Endothelial cell (in vitro differentiated cells): ENCODE measurements around the gene CAND2. TPM values are rescaled to one million over a fixed set of nuclear protein-coding genes. Genes with fewer than 3 reads are reported as not detected.

Experiments used
- DNase-seq: peaks from one replicate; pipeline ENCODE4 v3.0.0; 2021; ENCODE audit warnings: low spot score
- H3K27ac Mint-ChIP-seq: one replicate; pipeline ENCODE4 v1.8.0; 2021; ENCODE audit warnings: mixed read lengths, inconsistent platforms; ENCODE audit not compliant: unreplicated experiment
- H3K27me3 Mint-ChIP-seq: one replicate; pipeline ENCODE4 v1.8.0; 2021; ENCODE audit warnings: mild to moderate bottlenecking, moderate library complexity, mixed read lengths, inconsistent platforms; ENCODE audit not compliant: unreplicated experiment
- H3K36me3 Mint-ChIP-seq: one replicate; pipeline ENCODE4 v1.8.0; 2021; ENCODE audit warnings: mild to moderate bottlenecking, low read depth, mixed read lengths, inconsistent platforms; ENCODE audit not compliant: unreplicated experiment
- H3K4me1 Mint-ChIP-seq: one replicate; pipeline ENCODE4 v1.8.0; 2021; ENCODE audit warnings: mild to moderate bottlenecking, mixed read lengths, inconsistent platforms; ENCODE audit not compliant: unreplicated experiment
- H3K4me3 Mint-ChIP-seq: one replicate; pipeline ENCODE4 v1.8.0; 2021; ENCODE audit warnings: mild to moderate bottlenecking, mixed read lengths, inconsistent platforms; ENCODE audit not compliant: unreplicated experiment
- H3K9me3 Mint-ChIP-seq: one replicate; pipeline ENCODE4 v1.8.0; 2021; ENCODE audit warnings: mixed read lengths, inconsistent platforms; ENCODE audit not compliant: unreplicated experiment
- CTCF ChIP-seq: fragments of 200-600 bp; sonication (generic); IDR thresholded peaks from one replicate; pipeline ENCODE4 v1.5.0; 2021; ENCODE audit warnings: antibody characterized with exemption; ENCODE audit not compliant: unreplicated experiment
- total RNA-seq: library from RNA; stranded (reverse); fragmentation: NEBNext Ultra II Directional; extraction: Animal tissue kit (Norgen Biotek cat#: 25700); gene quantifications from one replicate; pipeline ENCODE4 v1.2.1, GENCODE V29; 2021; ENCODE audit not compliant: unreplicated experiment

The CAND2 gene
- total RNA-seq, 1 donor from 2014 or later = 1.8 TPM

GRCh38 chr3:12803371-12803770 lies 6.9 kb downstream of the CAND2 start:
- no peak overlapping the region for H3K27ac Mint-ChIP-seq
- H3K27me3 Mint-ChIP-seq = peaks cover 2% of the 10 kb centered on the region
- TF ChIP-seq CTCF = no peak
- no peaks in the 10 kb centered on the region for H3K9me3 Mint-ChIP-seq
- DNase-seq = no peak
- H3K4me1 Mint-ChIP-seq = peaks cover under 1% of the 10 kb centered on the region
- no peaks in the 10 kb centered on the region for H3K36me3 Mint-ChIP-seq
- H3K4me3 Mint-ChIP-seq = no peak overlapping the region

GRCh38 chr3:12807066-12807465 lies 10.6 kb downstream of the CAND2 start:
- Mint-ChIP-seq H3K27ac (no peak overlapping the region), H3K9me3 (no peaks in the 10 kb centered on the region), H3K36me3 (no peaks in the 10 kb centered on the region), H3K4me3 (no peak overlapping the region), H3K4me1 (peaks cover 12% of the 10 kb centered on the region), H3K27me3 (peaks cover 3% of the 10 kb centered on the region)
- no peak for TF ChIP-seq CTCF
- no peak for DNase-seq

GRCh38 chr3:12807601-12808359 lies 11.3 kb downstream of the CAND2 start:
- Mint-ChIP-seq H3K27ac (no peak overlapping the region), H3K27me3 (peaks cover 3% of the 10 kb centered on the region), H3K36me3 (no peaks in the 10 kb centered on the region)

GRCh38 chr3:12808587-12808986 lies 12.1 kb downstream of the CAND2 start:
- Mint-ChIP-seq H3K4me1 (peaks cover 12% of the 10 kb centered on the region), H3K27ac (peak overlapping the region; percentile 73)

More at GRCh38 chr3:12807601-12808359, 11.3 kb downstream of the CAND2 start:
- Mint-ChIP-seq H3K4me3 (no peak overlapping the region), H3K4me1 (peaks cover 12% of the 10 kb centered on the region), H3K9me3 (no peaks in the 10 kb centered on the region)
- TF ChIP-seq CTCF = no peak
- no peak for DNase-seq

More at GRCh38 chr3:12808587-12808986, 12.1 kb downstream of the CAND2 start:
- peaks cover 3% of the 10 kb centered on the region for H3K27me3 Mint-ChIP-seq
- no peak overlapping the region for H3K4me3 Mint-ChIP-seq
- DNase-seq = no peak
- H3K36me3 Mint-ChIP-seq = no peaks in the 10 kb centered on the region
- no peak for TF ChIP-seq CTCF
- H3K9me3 Mint-ChIP-seq = no peaks in the 10 kb centered on the region
